Hepatocyte (in vitro differentiated cells): ENCODE results near the gene DDC.
"Not testable (repeated sequence)": the region's sequence is repeated elsewhere in the genome, so short reads cannot be mapped to it uniquely, and the experiment has no call there.

Experiments used
- EZH2 ChIP-seq: fragments of 200-600 bp; sonication (generic); IDR thresholded peaks from 2 replicates; pipeline ENCODE4 v1.6.1; 2016; ENCODE audit warnings: antibody characterized with exemption, mild to moderate bottlenecking, borderline replicate concordance
- EZH2phosphoT487 ChIP-seq: fragments of 200-600 bp; sonication (generic); IDR thresholded peaks from one replicate; pipeline ENCODE4 v1.6.1; 2018; ENCODE audit warnings: antibody characterized with exemption, mild to moderate bottlenecking, low read depth, moderate library complexity; ENCODE audit not compliant: unreplicated experiment, severe bottlenecking
- TF ChIP-seq, protein P1 (sequence below): fragments of 200-600 bp; sonication (generic); IDR thresholded peaks from 2 replicates; pipeline ENCODE4 v1.5.1; 2016; ENCODE audit warnings: antibody characterized with exemption, mild to moderate bottlenecking; ENCODE audit not compliant: poor library complexity

DNA sequence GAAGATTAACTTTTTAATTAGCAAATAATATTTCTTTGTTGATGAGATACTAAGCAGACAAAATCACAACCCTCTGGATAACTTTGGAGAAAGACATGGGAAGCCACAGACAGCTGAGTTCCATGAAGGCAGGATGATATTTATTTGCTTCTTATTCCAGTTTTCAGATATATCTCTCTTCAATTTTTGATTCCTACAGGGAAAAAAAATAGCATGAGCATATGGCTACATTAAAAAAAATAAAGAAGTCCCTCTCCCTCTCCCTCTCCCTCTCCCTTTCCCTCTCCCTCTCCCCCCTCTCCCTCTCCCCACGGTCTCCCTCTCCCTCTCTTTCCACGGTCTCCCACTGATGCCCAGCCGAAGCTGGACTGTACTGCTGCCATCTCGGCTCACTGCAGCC, 106.6 kb downstream of the DDC start:
- TF ChIP-seq, protein P1, sequence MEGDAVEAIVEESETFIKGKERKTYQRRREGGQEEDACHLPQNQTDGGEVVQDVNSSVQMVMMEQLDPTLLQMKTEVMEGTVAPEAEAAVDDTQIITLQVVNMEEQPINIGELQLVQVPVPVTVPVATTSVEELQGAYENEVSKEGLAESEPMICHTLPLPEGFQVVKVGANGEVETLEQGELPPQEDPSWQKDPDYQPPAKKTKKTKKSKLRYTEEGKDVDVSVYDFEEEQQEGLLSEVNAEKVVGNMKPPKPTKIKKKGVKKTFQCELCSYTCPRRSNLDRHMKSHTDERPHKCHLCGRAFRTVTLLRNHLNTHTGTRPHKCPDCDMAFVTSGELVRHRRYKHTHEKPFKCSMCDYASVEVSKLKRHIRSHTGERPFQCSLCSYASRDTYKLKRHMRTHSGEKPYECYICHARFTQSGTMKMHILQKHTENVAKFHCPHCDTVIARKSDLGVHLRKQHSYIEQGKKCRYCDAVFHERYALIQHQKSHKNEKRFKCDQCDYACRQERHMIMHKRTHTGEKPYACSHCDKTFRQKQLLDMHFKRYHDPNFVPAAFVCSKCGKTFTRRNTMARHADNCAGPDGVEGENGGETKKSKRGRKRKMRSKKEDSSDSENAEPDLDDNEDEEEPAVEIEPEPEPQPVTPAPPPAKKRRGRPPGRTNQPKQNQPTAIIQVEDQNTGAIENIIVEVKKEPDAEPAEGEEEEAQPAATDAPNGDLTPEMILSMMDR = not testable (repeated sequence)
- TF ChIP-seq EZH2, EZH2phosphoT487: not testable (repeated sequence)
